Mucosa of descending colon (tissue), 3 donors: ENCODE data around the gene ZBTB34. TPM values are rescaled to one million over a fixed set of nuclear protein-coding genes. Genes with fewer than 3 reads are reported as not detected.

Experiments
- ATAC-seq: fragments of 200-7000 bp; cut with Tn5 transposase; one replicate; pipeline ENCODE4 v1.9.1; 2020; ENCODE audit warnings: mild to moderate bottlenecking, moderate library complexity
- DNase-seq, 3 donors: peaks; one replicate each; pipeline ENCODE4 v3.0.0-alpha.2; 2020
- H3K36me3 ChIP-seq: fragments of 200-600 bp; one replicate; pipeline ENCODE4 v1.8.0; 2021; ENCODE audit warnings: low read depth, mild to moderate bottlenecking
- H3K4me1 ChIP-seq: fragments of 200-600 bp; one replicate; pipeline ENCODE4 v1.8.0; 2021; ENCODE audit warnings: low read depth, mild to moderate bottlenecking
- H3K4me3 ChIP-seq: fragments of 200-600 bp; one replicate; pipeline ENCODE4 v1.8.0; 2021; ENCODE audit warnings: mild to moderate bottlenecking
- H3K9me3 ChIP-seq: fragments of 200-600 bp; one replicate; pipeline ENCODE4 v1.8.0; 2021; ENCODE audit warnings: mild to moderate bottlenecking
- CTCF ChIP-seq: fragments of 200-600 bp; IDR thresholded peaks from one replicate; pipeline ENCODE4 v1.8.0; 2022; ENCODE audit warnings: antibody characterized with exemption, mild to moderate bottlenecking
- intact Hi-C, 2 donors: fragments of 100-400 bp; cut with DNase I in 1 of 2; cut with micrococcal nuclease in 1 of 2; formaldehyde crosslinking; loops; one replicate each; pipeline versions ENCODE4 v1.11.0 to v1.11.1; 2022; cut with DNase I, micrococcal nuclease
- total RNA-seq, 3 donors: library from RNA; stranded (reverse); fragmentation: NEBNext Ultra II Directional in 2 of 3; extraction: Animal tissue kit (Norgen Biotek cat#: 25700) in 2 of 3; gene quantifications; one replicate each; pipeline versions ENCODE4 v1.2.1 to v1.2.4, GENCODE V29; 2021 to 2023
- donor health status: DM: no; HTN: no; CAD: no; lungs with moderate emphysema.
- donor health status: DM: no; HTN: no; CAD: no.
- donor health status: DM: no; HTN: yes; CAD: no.

The ZBTB34 gene
- total RNA-seq, 3 donors from 2014 or later = 7.7 to 12.3 (median 10.0) TPM

GRCh38 chr9:126860757-126861466, 473 bp downstream of the ZBTB34 start:
- DNase-seq (peak; percentile 47 to 72 (median 67)), ATAC-seq (peak; percentile 64)
- peaks cover 28% of the 10 kb centered on the region for H3K4me1 ChIP-seq
- peak overlapping the region; percentile 86 for H3K4me3 ChIP-seq
- intact Hi-C loops = no loop called here
- peaks cover 4% of the 10 kb centered on the region for H3K36me3 ChIP-seq
- no peaks in the 10 kb centered on the region for H3K9me3 ChIP-seq
- no peak for TF ChIP-seq CTCF

GRCh38 chr9:126861707-126862103, 1.3 kb downstream of the ZBTB34 start:
- no peak for TF ChIP-seq CTCF
- H3K4me1 ChIP-seq = peaks cover 28% of the 10 kb centered on the region
- no peak for ATAC-seq
- H3K4me3 ChIP-seq = no peak overlapping the region
- intact Hi-C loops = no loop called here
- peak in 1 of 3 donors; percentile 22 for DNase-seq
- no peaks in the 10 kb centered on the region for H3K9me3 ChIP-seq
- peaks cover 4% of the 10 kb centered on the region for H3K36me3 ChIP-seq

DNA sequence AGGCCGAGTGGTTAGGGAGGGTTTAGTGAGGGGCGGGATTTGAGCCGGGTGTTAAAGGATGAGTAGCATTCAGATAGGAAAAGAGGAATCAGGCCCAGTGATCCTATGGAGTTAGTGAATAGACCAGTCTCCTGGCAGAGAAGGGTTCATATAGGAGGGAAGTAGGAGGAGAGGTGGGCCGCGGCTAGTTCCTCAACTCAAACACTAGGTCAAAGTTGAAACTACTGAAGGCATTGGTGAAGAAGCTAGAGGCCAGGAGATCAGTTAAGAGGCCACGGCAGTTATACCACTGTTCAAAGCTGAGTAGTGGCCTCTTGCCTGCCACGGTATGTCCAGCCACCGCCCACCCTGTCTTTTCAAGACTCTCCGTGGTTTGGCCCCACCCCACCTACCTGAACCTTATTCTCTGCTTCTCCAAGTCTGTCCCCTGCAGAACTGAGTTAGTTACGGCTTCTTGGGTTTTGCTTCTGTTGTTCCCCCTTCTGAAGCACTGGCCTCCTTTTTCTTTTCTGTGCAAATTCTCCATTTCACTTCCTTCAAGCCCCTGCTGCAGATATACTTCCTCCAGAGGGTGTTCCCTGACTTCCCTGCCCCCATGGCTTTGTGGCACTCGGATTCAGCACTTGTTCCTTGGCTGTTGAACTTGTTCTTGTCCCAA, 1.8 kb downstream of the ZBTB34 start:
- no peak overlapping the region for H3K4me3 ChIP-seq
- TF ChIP-seq CTCF = no peak
- peaks cover 28% of the 10 kb centered on the region for H3K4me1 ChIP-seq
- peak in 2 of 3 donors; percentile 52 to 60 for DNase-seq
- peak; percentile 25 for ATAC-seq
- H3K36me3 ChIP-seq = peaks cover 4% of the 10 kb centered on the region
- no peaks in the 10 kb centered on the region for H3K9me3 ChIP-seq
- intact Hi-C loops = no loop called here

GRCh38 chr9:126864771-126865170, 4.3 kb downstream of the ZBTB34 start:
- no peak for ATAC-seq
- intact Hi-C loops = no loop called here
- H3K4me1 ChIP-seq = peaks cover 23% of the 10 kb centered on the region
- no peak overlapping the region for H3K4me3 ChIP-seq
- no peaks in the 10 kb centered on the region for H3K9me3 ChIP-seq
- DNase-seq = no peak
- TF ChIP-seq CTCF = no peak
- peaks cover 4% of the 10 kb centered on the region for H3K36me3 ChIP-seq

DNA sequence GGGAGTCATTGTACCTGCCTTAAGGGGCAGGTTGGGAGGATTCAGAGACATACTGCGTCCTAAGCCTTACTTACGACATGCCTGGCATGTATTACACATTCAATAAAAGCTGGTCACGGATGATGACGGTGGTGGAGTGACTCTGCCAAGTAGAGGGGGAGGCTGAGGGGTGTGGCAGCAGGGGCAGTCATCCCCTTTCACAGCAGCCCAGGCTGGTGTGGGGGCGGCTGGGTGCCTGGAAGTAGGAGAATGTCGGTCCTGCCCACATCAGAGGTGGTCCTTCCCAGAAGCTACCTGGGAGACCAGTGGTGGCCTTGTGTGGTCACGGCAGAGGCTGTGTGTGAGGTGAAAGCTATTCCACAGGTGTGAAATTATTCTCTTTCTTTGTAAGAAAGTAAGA, 8.9 kb downstream of the ZBTB34 start:
- Histone ChIP-seq H3K9me3 (no peaks in the 10 kb centered on the region), H3K36me3 (peaks cover 1% of the 10 kb centered on the region), H3K4me1 (no peaks in the 10 kb centered on the region), H3K4me3 (no peak overlapping the region)
- intact Hi-C loops = no loop called here
- no peak for ATAC-seq
- no peak for TF ChIP-seq CTCF
- no peak for DNase-seq
